ENCODE data around the gene CDKN2A. TPM values are rescaled to one million over a fixed set of nuclear protein-coding genes. Genes with fewer than 3 reads are reported as not detected.

The CDKN2A gene
- total and polyA plus RNA-seq, 2 donors (not counting 3 experiments of a cell fraction or from before 2014, with no cell fraction given), result 8.5 to 10.7 TPM

GRCh38 chr9:21976334-21976875 lies 17.8 kb downstream of the CDKN2A start:
- dilution Hi-C loops (cut with MboI; ENCODE audit: extremely low pct_ligation_motif_present, low sequenced_read_pairs), result no loop called here

GRCh38 chr9:21974722-21975409 lies 19.3 kb downstream of the CDKN2A start:
- BruUV-seq (replicated peaks), result no TSS peak
- H3K9me3 ChIP-seq (replicated peaks; ENCODE audit: control insufficient read depth, insufficient read depth, low read length), result no peaks in the 10 kb centered on the region
- TF ChIP-seq JUN (IDR thresholded peaks at IDR 0.05; ENCODE audit: borderline replicate concordance, insufficient read depth, insufficient read length, low read depth) (no peak), FOS (IDR thresholded peaks at IDR 0.05; ENCODE audit: borderline replicate concordance, insufficient read depth, low read length) (no peak), POLR2A (IDR thresholded peaks at IDR 0.05; ENCODE audit: low read depth, low read length) (no peak), EZH2 (IDR thresholded peaks at IDR 0.05; ENCODE audit: borderline replicate concordance, low read depth, low read length, severe bottlenecking) (peak; percentile 96)
- peaks cover 77 to 99% of the 10 kb centered on the region in 2 experiments for H3K27me3 ChIP-seq (ENCODE audit: control insufficient read depth in 2 of 2, insufficient read depth in 2 of 2, low read length in 2 of 2)
- peak overlapping the region; percentile 67 for H3K4me2 ChIP-seq (ENCODE audit: insufficient read depth, low read length)
- H4K20me1 ChIP-seq (replicated peaks; ENCODE audit: control insufficient read depth, extremely low read depth, insufficient read depth, low read length), result peaks cover 2% of the 10 kb centered on the region
- FAIRE-seq (no peak), DNase-seq (ENCODE audit: low read depth, low spot score) (peak; percentile 51)
- H2AFZ ChIP-seq (ENCODE audit: low read depth, low read length), result peak overlapping the region; percentile 48
- intact Hi-C loops (cut with micrococcal nuclease), result loop anchor here (1.0 kb wide), 1 partner anchor 8 kb away; no protein-coding TSS in a partner anchor
- ChIA-PET POLR2A (no interaction called here), CTCF (interaction anchor here (1.1 to 4.1 kb wide), 5 partner anchors 11 to 162 kb away, joined by 4 to 19 read pairs (median 12); partner anchors contain the start of gene CDKN2B)
- dilution Hi-C loops (cut with MboI; ENCODE audit: extremely low pct_ligation_motif_present, low sequenced_read_pairs), result no loop called here
- H3K9me1 ChIP-seq (replicated peaks; ENCODE audit: control insufficient read depth, extremely low read depth, insufficient read depth, low read length), result no peaks in the 10 kb centered on the region
- H3K27ac ChIP-seq (ENCODE audit: insufficient read depth, low read depth, low read length), result no peak overlapping the region
- H3K79me2 ChIP-seq (ENCODE audit: control insufficient read depth, insufficient read depth, low read length), result no peaks in the 10 kb centered on the region
- H3K36me3 ChIP-seq (ENCODE audit: control insufficient read depth in 2 of 2, extremely low read depth in 1 of 2, insufficient read depth in 2 of 2, low read length in 2 of 2), result no peaks in the 10 kb centered on the region
- H3K4me3 ChIP-seq (replicated peaks in 1 of 3; ENCODE audit: insufficient read depth in 1 of 3, low read depth in 1 of 3, low read length in 3 of 3), result peak overlapping the region; percentile 31 to 51 (median 35)
- H3K4me1 ChIP-seq (ENCODE audit: control insufficient read depth, extremely low read depth, insufficient read depth, low read length), result peaks cover 19% of the 10 kb centered on the region
- H3K9ac ChIP-seq (replicated peaks; ENCODE audit: extremely low read depth, insufficient read depth, low read length), result no peak overlapping the region

More at GRCh38 chr9:21976334-21976875, 17.8 kb downstream of the CDKN2A start:
- Histone ChIP-seq H3K9me1 (replicated peaks; ENCODE audit: control insufficient read depth, extremely low read depth, insufficient read depth, low read length) (no peaks in the 10 kb centered on the region), H3K27ac (ENCODE audit: insufficient read depth, low read depth, low read length) (no peak overlapping the region), H3K4me2 (ENCODE audit: insufficient read depth, low read length) (no peak overlapping the region), H3K9me3 (replicated peaks; ENCODE audit: control insufficient read depth, insufficient read depth, low read length) (no peaks in the 10 kb centered on the region), H3K9ac (replicated peaks; ENCODE audit: extremely low read depth, insufficient read depth, low read length) (no peak overlapping the region), H3K36me3 (ENCODE audit: control insufficient read depth in 2 of 2, extremely low read depth in 1 of 2, insufficient read depth in 2 of 2, low read length in 2 of 2) (no peaks in the 10 kb centered on the region), H3K4me1 (ENCODE audit: control insufficient read depth, extremely low read depth, insufficient read depth, low read length) (peaks cover 13% of the 10 kb centered on the region), H4K20me1 (replicated peaks; ENCODE audit: control insufficient read depth, extremely low read depth, insufficient read depth, low read length) (peaks cover 2% of the 10 kb centered on the region), H3K79me2 (ENCODE audit: control insufficient read depth, insufficient read depth, low read length) (no peaks in the 10 kb centered on the region), H2AFZ (ENCODE audit: low read depth, low read length) (no peak overlapping the region), H3K4me3 (replicated peaks in 1 of 3; ENCODE audit: insufficient read depth in 1 of 3, low read depth in 1 of 3, low read length in 3 of 3) (no peak overlapping the region), H3K27me3 (ENCODE audit: control insufficient read depth in 2 of 2, insufficient read depth in 2 of 2, low read length in 2 of 2) (peaks cover 68 to 95% of the 10 kb centered on the region in 2 experiments)
- DNase-seq (ENCODE audit: low read depth, low spot score), result no peak
- no TSS peak for BruUV-seq (replicated peaks)
- CTCF ChIA-PET, result interaction anchor here (0.8 to 4.1 kb wide), 9 partner anchors 8 to 268 kb away, joined by 3 to 19 read pairs (median 5); partner anchors contain the start of gene CDKN2B
- POLR2A ChIA-PET, result interaction anchor here (0.7 kb wide), 2 partner anchors 168 to 175 kb away, joined by 3 to 4 read pairs; no protein-coding TSS in a partner anchor
- no peak for TF ChIP-seq GATA2 (IDR thresholded peaks at IDR 0.05; ENCODE audit: insufficient read depth, insufficient read length, low read depth, low read length)
- TF ChIP-seq EZH2 (IDR thresholded peaks at IDR 0.05; ENCODE audit: borderline replicate concordance, low read depth, low read length, severe bottlenecking), result peak; percentile 0
- no peak for FAIRE-seq
- intact Hi-C loops (cut with micrococcal nuclease), result loop anchor here (1.0 kb wide), 1 partner anchor 12 kb away; no protein-coding TSS in a partner anchor

Data from endothelial cell of umbilical vein (primary cell).